Activated CD8-positive, alpha-beta memory T cell treated with anti-CD3 and anti-CD28 coated beads, Interleukin-2, amount 10 ng/mL, durations not matched to agents 7 days and 5 days (primary cell): ENCODE results near the gene PRF1. TPM values are rescaled to one million over a fixed set of nuclear protein-coding genes. Genes with fewer than 3 reads are reported as not detected.
A peak's percentile ranks its signal among the peaks of the same experiment; 100 is the strongest.

Experiments
- ATAC-seq: fragments of 150-1000 bp; cut with Tn5 transposase; one replicate; pipeline ENCODE4 v1.10.0; 2021; ENCODE audit warnings: moderate library complexity
- CTCF ChIA-PET: fragments of 350-600 bp; sonication (Branson Sonifier 250); formaldehyde crosslinking; loops from one replicate; lab custom pipeline; 2021; ENCODE audit warnings: antibody characterized with exemption; lab: Charles Lee
- DNase-seq: peaks from one replicate; pipeline ENCODE4 v3.0.0-alpha.2; 2020
- H3K27ac Mint-ChIP-seq: one replicate; pipeline ENCODE4 v1.8.0; 2021; ENCODE audit warnings: mild to moderate bottlenecking, mixed read lengths
- H3K27me3 Mint-ChIP-seq: one replicate; pipeline ENCODE4 v1.8.0; 2021; ENCODE audit warnings: mixed read lengths
- H3K36me3 Mint-ChIP-seq: one replicate; pipeline ENCODE4 v1.8.0; 2021; ENCODE audit warnings: mild to moderate bottlenecking, mixed read lengths
- H3K4me1 Mint-ChIP-seq: one replicate; pipeline ENCODE4 v1.8.0; 2021; ENCODE audit warnings: mixed read lengths
- H3K4me3 Mint-ChIP-seq: one replicate; pipeline ENCODE4 v1.8.0; 2021; ENCODE audit warnings: mild to moderate bottlenecking, moderate library complexity, mixed read lengths
- H3K9me3 Mint-ChIP-seq: one replicate; pipeline ENCODE4 v1.8.0; 2022; ENCODE audit warnings: low read depth, mixed read lengths
- total RNA-seq, 2 experiments: library from RNA; stranded (reverse); gene quantifications; one replicate each; pipeline ENCODE4 v1.2.3, GENCODE V29; 2021

Gene PRF1
- total RNA-seq, 2 experiments from 2014 or later = 381 to 433 TPM

- Mint-ChIP-seq H3K27ac (peak overlapping the region; percentile 49), H3K36me3 (no peaks in the 10 kb centered on the region), H3K27me3 (no peaks in the 10 kb centered on the region), H3K4me1 (peaks cover 24% of the 10 kb centered on the region), H3K4me3 (no peak overlapping the region), H3K9me3 (no peaks in the 10 kb centered on the region)
- CTCF ChIA-PET = interaction anchor here (0.7 to 2.1 kb wide), 5 partner anchors 10 to 194 kb away, joined by 3 to 6 read pairs (median 5); no protein-coding TSS in a partner anchor
- ATAC-seq (no peak), DNase-seq (no peak)
Observed at GRCh38 chr10:70565556-70566514, 36.7 kb downstream of the PRF1 start.

- Mint-ChIP-seq H3K27ac (no peak overlapping the region), H3K9me3 (no peaks in the 10 kb centered on the region), H3K4me1 (peaks cover 24% of the 10 kb centered on the region), H3K27me3 (no peaks in the 10 kb centered on the region), H3K36me3 (no peaks in the 10 kb centered on the region), H3K4me3 (no peak overlapping the region)
- ATAC-seq (peak; percentile 70), DNase-seq (no peak)
- CTCF ChIA-PET = interaction anchor here (1.1 to 2.1 kb wide), 6 partner anchors 11 to 194 kb away, joined by 3 to 6 read pairs (median 4); no protein-coding TSS in a partner anchor
Observed at GRCh38 chr10:70564901-70565351, 37.6 kb downstream of the PRF1 start.

DNA sequence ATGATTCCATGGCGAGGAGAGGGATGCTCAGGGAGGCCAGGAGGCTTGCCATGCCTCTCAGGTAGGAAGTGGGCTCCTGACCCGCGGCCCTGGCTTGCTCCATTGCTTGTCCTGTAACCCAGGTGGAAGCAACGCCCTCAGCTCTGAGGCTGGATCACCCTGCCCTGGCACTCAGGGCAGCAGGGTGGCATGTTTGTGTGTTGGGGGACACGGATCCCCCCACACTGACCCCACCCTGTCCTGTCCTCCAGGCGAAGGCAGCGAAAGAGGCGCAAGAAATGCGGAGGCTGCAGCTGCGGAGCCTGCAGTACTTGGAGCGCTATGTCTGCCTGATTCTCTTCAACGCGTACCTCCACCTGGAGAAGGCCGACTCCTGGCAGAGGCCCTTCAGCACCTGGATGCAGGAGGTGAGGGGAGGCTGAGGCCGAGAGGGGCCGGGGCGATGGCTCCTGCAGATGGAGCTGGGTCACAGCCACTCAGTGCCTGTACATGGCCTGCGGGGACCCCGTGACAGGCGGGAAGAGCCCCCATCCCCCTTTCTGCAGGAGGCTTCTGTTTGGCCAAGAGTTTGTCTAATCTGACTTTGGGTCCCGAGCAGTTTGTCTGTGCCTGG is 38.3 kb downstream of the PRF1 start:
- CTCF ChIA-PET = interaction anchor here (1.2 to 1.5 kb wide), 4 partner anchors 12 to 195 kb away, joined by 3 to 6 read pairs (median 4); no protein-coding TSS in a partner anchor
- DNase-seq (no peak), ATAC-seq (no peak)
- Mint-ChIP-seq H3K27me3 (no peaks in the 10 kb centered on the region), H3K9me3 (no peaks in the 10 kb centered on the region), H3K4me1 (peaks cover 24% of the 10 kb centered on the region), H3K36me3 (no peaks in the 10 kb centered on the region), H3K27ac (no peak overlapping the region), H3K4me3 (no peak overlapping the region)

- CTCF ChIA-PET = no interaction called here
- Mint-ChIP-seq H3K27ac (no peak overlapping the region), H3K9me3 (no peaks in the 10 kb centered on the region), H3K4me3 (no peak overlapping the region), H3K4me1 (peaks cover 33% of the 10 kb centered on the region), H3K36me3 (no peaks in the 10 kb centered on the region), H3K27me3 (no peaks in the 10 kb centered on the region)
- ATAC-seq (no peak), DNase-seq (no peak)
Observed at GRCh38 chr10:70563230-70563629, 39.3 kb downstream of the PRF1 start.

DNA sequence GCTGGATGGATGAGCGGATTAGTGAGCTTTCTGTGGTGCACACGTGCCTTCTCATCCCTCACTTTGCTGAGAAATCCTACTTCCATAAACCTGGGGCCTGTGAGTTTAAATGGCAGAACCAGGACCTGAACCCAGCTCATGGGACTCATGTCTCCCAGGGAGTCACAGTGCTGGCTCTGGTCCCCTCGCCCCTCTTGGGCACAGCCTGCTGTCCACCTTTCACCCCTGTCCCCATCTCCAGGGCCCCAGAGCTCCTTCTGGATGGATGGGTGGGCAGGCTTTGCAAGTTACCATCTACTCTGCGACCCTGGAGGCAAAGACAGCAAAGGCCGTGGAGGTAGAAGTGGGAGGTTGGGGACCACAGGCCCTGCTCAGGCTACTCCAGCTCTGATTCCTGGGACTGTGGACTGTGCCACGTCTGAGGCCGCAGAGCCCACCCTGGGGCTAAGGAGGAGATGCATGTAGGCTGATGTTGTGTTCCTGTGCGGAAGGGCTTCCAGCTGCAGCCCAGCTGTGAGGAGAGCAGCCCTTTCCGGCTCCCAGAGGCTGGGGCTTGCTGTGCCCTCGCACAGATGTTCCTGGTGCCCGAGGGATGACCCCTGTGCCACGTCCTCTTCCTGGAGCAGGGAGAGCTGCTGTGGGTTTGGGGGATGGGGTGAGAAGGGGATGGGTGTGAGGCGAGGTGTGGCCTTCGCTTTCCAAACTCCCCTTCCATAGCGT is 40.3 kb downstream of the PRF1 start:
- CTCF ChIA-PET = interaction anchor here (1.2 to 5.2 kb wide), 6 partner anchors 13 to 317 kb away, joined by 3 to 40 read pairs (median 7); partner anchors contain the start of gene PRF1
- Mint-ChIP-seq H3K4me3 (no peak overlapping the region), H3K27me3 (no peaks in the 10 kb centered on the region), H3K4me1 (peaks cover 35% of the 10 kb centered on the region), H3K9me3 (no peaks in the 10 kb centered on the region), H3K27ac (no peak overlapping the region), H3K36me3 (no peaks in the 10 kb centered on the region)
- no peak for ATAC-seq
- DNase-seq = no peak

GRCh38 chr10:70561558-70561957 is 41.0 kb downstream of the PRF1 start:
- no peak overlapping the region for H3K4me3 Mint-ChIP-seq
- CTCF ChIA-PET = interaction anchor here (1.2 to 5.2 kb wide), 6 partner anchors 14 to 317 kb away, joined by 3 to 40 read pairs (median 7); partner anchors contain the start of gene PRF1
- no peaks in the 10 kb centered on the region for H3K36me3 Mint-ChIP-seq
- no peaks in the 10 kb centered on the region for H3K9me3 Mint-ChIP-seq
- H3K4me1 Mint-ChIP-seq = peaks cover 35% of the 10 kb centered on the region
- H3K27me3 Mint-ChIP-seq = no peaks in the 10 kb centered on the region
- DNase-seq (no peak), ATAC-seq (no peak)
- no peak overlapping the region for H3K27ac Mint-ChIP-seq

- no peak overlapping the region for H3K4me3 Mint-ChIP-seq
- no peak overlapping the region for H3K27ac Mint-ChIP-seq
- CTCF ChIA-PET = interaction anchor here (1.1 to 5.2 kb wide), 6 partner anchors 14 to 198 kb away, joined by 3 to 40 read pairs (median 7); partner anchors contain the start of gene PRF1
- no peaks in the 10 kb centered on the region for H3K9me3 Mint-ChIP-seq
- ATAC-seq = no peak
- peaks cover 35% of the 10 kb centered on the region for H3K4me1 Mint-ChIP-seq
- no peaks in the 10 kb centered on the region for H3K27me3 Mint-ChIP-seq
- H3K36me3 Mint-ChIP-seq = no peaks in the 10 kb centered on the region
- no peak for DNase-seq
Observed at GRCh38 chr10:70561070-70561469, 41.5 kb downstream of the PRF1 start.

DNA sequence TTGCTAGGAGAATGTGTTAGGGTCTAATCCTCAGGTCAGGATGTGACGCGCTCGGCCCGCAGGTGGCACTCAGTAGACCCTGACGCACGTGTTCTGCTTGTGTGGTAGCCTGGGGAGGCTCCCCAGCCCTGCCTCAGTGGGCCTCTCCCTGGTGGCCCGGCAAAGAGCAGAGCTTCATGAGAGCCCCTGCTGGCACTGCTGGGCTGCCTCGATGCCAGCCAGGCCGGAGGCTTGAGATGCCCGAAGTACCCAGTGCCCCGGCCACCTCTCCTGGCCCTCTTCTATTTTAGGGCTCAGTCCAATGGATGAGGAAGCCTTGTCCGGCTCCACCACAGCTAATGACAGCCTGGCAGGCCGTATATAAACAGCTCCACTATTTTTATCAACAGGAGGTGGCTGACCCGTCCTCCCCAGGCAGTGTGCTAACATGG is 42.0 kb downstream of the PRF1 start:
- no peaks in the 10 kb centered on the region for H3K36me3 Mint-ChIP-seq
- DNase-seq (no peak), ATAC-seq (no peak)
- H3K4me1 Mint-ChIP-seq = peaks cover 35% of the 10 kb centered on the region
- CTCF ChIA-PET = interaction anchor here (1.1 to 5.2 kb wide), 12 partner anchors 11 to 199 kb away, joined by 3 to 59 read pairs (median 15); partner anchors contain the start of gene PRF1
- no peaks in the 10 kb centered on the region for H3K9me3 Mint-ChIP-seq
- no peak overlapping the region for H3K4me3 Mint-ChIP-seq
- H3K27ac Mint-ChIP-seq = no peak overlapping the region
- no peaks in the 10 kb centered on the region for H3K27me3 Mint-ChIP-seq

- CTCF ChIA-PET = interaction anchor here (1.1 to 5.2 kb wide), 21 partner anchors 10 to 324 kb away, joined by 3 to 59 read pairs (median 10); partner anchors contain the start of gene PRF1
- Mint-ChIP-seq H3K27me3 (no peaks in the 10 kb centered on the region), H3K4me3 (peak overlapping the region; percentile 74), H3K9me3 (no peaks in the 10 kb centered on the region), H3K27ac (peak overlapping the region; percentile 95), H3K4me1 (peaks cover 35% of the 10 kb centered on the region), H3K36me3 (no peaks in the 10 kb centered on the region)
- ATAC-seq (no peak), DNase-seq (no peak)
Observed at GRCh38 chr10:70559861-70560260, 42.7 kb downstream of the PRF1 start.

DNA sequence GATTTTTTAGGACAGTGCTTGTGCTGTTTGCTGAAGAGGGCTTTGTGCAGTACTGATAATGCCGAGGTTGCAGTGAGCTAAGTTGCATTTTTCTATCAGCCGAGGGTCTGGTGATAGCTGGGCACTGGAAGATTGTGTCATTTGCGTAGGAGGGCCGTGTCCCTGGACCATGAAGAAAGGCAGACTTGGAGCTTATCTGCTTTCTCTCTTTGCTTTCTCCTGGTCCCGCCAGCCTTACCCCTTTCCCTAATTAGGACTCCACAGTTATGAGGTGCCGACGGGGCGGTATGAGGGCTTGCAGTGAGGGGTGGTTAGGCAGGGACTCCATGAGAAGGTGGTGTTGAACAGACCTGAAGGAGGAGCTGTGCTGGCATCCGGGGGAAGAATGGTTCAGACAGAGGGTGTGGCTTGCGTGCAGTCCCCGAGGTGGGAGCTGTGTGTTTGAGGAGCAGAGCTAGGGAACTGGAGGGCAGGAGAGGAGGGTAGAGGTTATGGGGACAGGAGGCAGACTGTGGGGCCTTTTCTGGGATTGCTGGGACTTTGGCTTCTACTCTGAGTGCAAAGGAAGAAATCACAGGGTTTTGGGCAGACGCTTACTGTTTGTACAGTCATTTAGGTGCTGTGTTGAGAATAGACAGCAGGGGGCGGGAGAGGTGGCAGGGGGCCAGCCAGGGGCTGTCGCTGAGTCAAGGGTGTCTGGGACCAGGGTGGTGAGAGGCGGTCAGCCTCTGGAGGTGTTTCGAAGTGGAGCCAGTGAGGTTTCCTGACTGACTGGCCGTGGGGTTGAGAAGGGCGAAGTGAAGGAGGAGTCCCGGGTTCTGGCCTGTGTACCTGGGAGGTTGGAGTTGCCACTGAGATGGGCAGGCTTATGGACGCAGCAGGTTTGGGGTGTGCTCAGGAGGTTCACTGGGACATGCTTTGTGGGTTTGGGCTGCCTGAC is 43.4 kb downstream of the PRF1 start:
- Mint-ChIP-seq H3K36me3 (no peaks in the 10 kb centered on the region), H3K4me3 (peak overlapping the region; percentile 74), H3K9me3 (no peaks in the 10 kb centered on the region), H3K4me1 (peaks cover 35% of the 10 kb centered on the region), H3K27ac (peak overlapping the region; percentile 95), H3K27me3 (no peaks in the 10 kb centered on the region)
- DNase-seq (peak; percentile 90), ATAC-seq (peak; percentile 96)
- CTCF ChIA-PET = interaction anchor here (0.7 to 5.2 kb wide), 45 partner anchors 9 to 329 kb away, joined by 3 to 59 read pairs (median 5); partner anchors contain the start of genes PRF1 and SGPL1

GRCh38 chr10:70558295-70558694 is 44.2 kb downstream of the PRF1 start:
- DNase-seq = no peak
- H3K27me3 Mint-ChIP-seq = no peaks in the 10 kb centered on the region
- no peak for ATAC-seq
- H3K36me3 Mint-ChIP-seq = no peaks in the 10 kb centered on the region
- CTCF ChIA-PET = interaction anchor here (0.8 to 5.2 kb wide), 27 partner anchors 8 to 322 kb away, joined by 3 to 59 read pairs (median 8); partner anchors contain the start of genes PRF1 and SGPL1
- H3K9me3 Mint-ChIP-seq = no peaks in the 10 kb centered on the region
- no peak overlapping the region for H3K4me3 Mint-ChIP-seq
- no peak overlapping the region for H3K27ac Mint-ChIP-seq
- peaks cover 31% of the 10 kb centered on the region for H3K4me1 Mint-ChIP-seq
